Measurements from ENCODE around the gene ZNF428. TPM values are rescaled to one million over a fixed set of nuclear protein-coding genes. Genes with fewer than 3 reads are reported as not detected.
A peak's percentile ranks its signal among the peaks of the same experiment; 100 is the strongest.

ZNF428 gene
- total and polyA plus RNA-seq, 7 donors = 12.4 to 39.0 (median 27.9) TPM

GRCh38 chr19:43616306-43616705 lies 3.1 kb downstream of the ZNF428 start:
- H3K27ac ChIP-seq = no peak overlapping the region
- no peaks in the 10 kb centered on the region for H3K9me3 ChIP-seq
- peaks cover 0 to 29% of the 10 kb centered on the region in 2 donors for H3K36me3 ChIP-seq (ENCODE audit: insufficient read depth in 1 of 2, low read depth in 1 of 2)
- H3K4me1 ChIP-seq = no peaks in the 10 kb centered on the region
- no peaks in the 10 kb centered on the region for H3K27me3 ChIP-seq (ENCODE audit: insufficient read depth in 3 of 3, low read length in 2 of 3)
- TF ChIP-seq CTCF (IDR thresholded peaks at IDR 0.05) = no peak
- WGBS, 3 donors = 77 to 92% (median 79%) methylated on average over 1 of the region's 1 CpG
- intact Hi-C loops (cut with DNase I) = no loop called here
- ATAC-seq (no peak), DNase-seq (no peak)
- H3K4me3 ChIP-seq = no peak overlapping the region

- ATAC-seq (no peak), DNase-seq (no peak)
- H3K27ac ChIP-seq = no peak overlapping the region
- peaks cover 0 to 38% of the 10 kb centered on the region in 2 donors for H3K36me3 ChIP-seq (ENCODE audit: insufficient read depth in 1 of 2, low read depth in 1 of 2)
- H3K4me3 ChIP-seq = no peak overlapping the region
- H3K27me3 ChIP-seq (ENCODE audit: insufficient read depth in 3 of 3, low read length in 2 of 3) = no peaks in the 10 kb centered on the region
- WGBS, 3 donors = 95 to 96% (median 96%) methylated on average over 12 of the region's 12 CpGs
- H3K9me3 ChIP-seq = no peaks in the 10 kb centered on the region
- intact Hi-C loops (cut with DNase I) = no loop called here
- no peak for TF ChIP-seq CTCF (IDR thresholded peaks at IDR 0.05)
- no peaks in the 10 kb centered on the region for H3K4me1 ChIP-seq
Observed at GRCh38 chr19:43612374-43612773, 7.1 kb downstream of the ZNF428 start.

GRCh38 chr19:43611788-43612187 lies 7.6 kb downstream of the ZNF428 start, which contains the start of gene SRRM5:
SRRM5 (plus strand) TSS chr19:43612088; CDS start chr19:43612122, 34 bp downstream.
- ATAC-seq (no peak), DNase-seq (no peak)
- no peaks in the 10 kb centered on the region for H3K9me3 ChIP-seq
- H3K4me1 ChIP-seq = no peaks in the 10 kb centered on the region
- TF ChIP-seq CTCF (IDR thresholded peaks at IDR 0.05) = no peak
- H3K4me3 ChIP-seq = no peak within 1 kb of the TSS
- no peak within 1 kb of the TSS for H3K27ac ChIP-seq
- intact Hi-C loops (cut with DNase I) = no loop called here
- 91 to 95% (median 94%) methylated on average over 3 of the region's 3 CpGs for WGBS, 3 donors
- peaks cover 0 to 41% of the 10 kb centered on the region in 2 donors for H3K36me3 ChIP-seq (ENCODE audit: insufficient read depth in 1 of 2, low read depth in 1 of 2)
- no peaks in the 10 kb centered on the region for H3K27me3 ChIP-seq (ENCODE audit: insufficient read depth in 3 of 3, low read length in 2 of 3)

- no peak for TF ChIP-seq CTCF (IDR thresholded peaks at IDR 0.05)
- H3K27me3 ChIP-seq (ENCODE audit: insufficient read depth in 3 of 3, low read length in 2 of 3) = no peaks in the 10 kb centered on the region
- no peak overlapping the region for H3K4me3 ChIP-seq
- H3K27ac ChIP-seq = no peak overlapping the region
- no peak for DNase-seq
- no peak for ATAC-seq
- 71 to 74% (median 74%) methylated on average over 3 of the region's 3 CpGs for WGBS, 3 donors
- peaks cover 0 to 42% of the 10 kb centered on the region in 2 donors for H3K36me3 ChIP-seq (ENCODE audit: insufficient read depth in 1 of 2, low read depth in 1 of 2)
- intact Hi-C loops (cut with DNase I) = no loop called here
- no peaks in the 10 kb centered on the region for H3K9me3 ChIP-seq
- no peaks in the 10 kb centered on the region for H3K4me1 ChIP-seq
Observed at GRCh38 chr19:43610493-43610892, 8.9 kb downstream of the ZNF428 start.

- Histone ChIP-seq H3K27me3 (ENCODE audit: insufficient read depth in 3 of 3, low read length in 2 of 3) (no peaks in the 10 kb centered on the region), H3K36me3 (ENCODE audit: insufficient read depth in 1 of 2, low read depth in 1 of 2) (peaks cover 0 to 42% of the 10 kb centered on the region in 2 donors), H3K4me1 (no peaks in the 10 kb centered on the region), H3K9me3 (no peaks in the 10 kb centered on the region), H3K4me3 (no peak overlapping the region), H3K27ac (no peak overlapping the region)
- WGBS, 3 donors = 85 to 87% (median 87%) methylated on average over 7 of the region's 7 CpGs
- peak in 1 of 4 donors; percentile 9 for ATAC-seq
- intact Hi-C loops (cut with DNase I) = no loop called here
- TF ChIP-seq CTCF (IDR thresholded peaks at IDR 0.05) = no peak
- no peak for DNase-seq
Observed at GRCh38 chr19:43609872-43610271, 9.6 kb downstream of the ZNF428 start.

All from psoas muscle (tissue), 8 donors.